GM19025 (cell line): ENCODE results near the gene RAB6B.

ENCODE experiments used
- ATAC-seq: cut with Tn5 transposase; IDR thresholded peaks from one replicate; pipeline ENCODE4 v1.9.1; 2021; ENCODE audit warnings: mild to moderate bottlenecking, low read depth, moderate library complexity; ENCODE audit not compliant: unreplicated experiment

The RAB6B gene

GRCh38 chr3:133931084-133931483 is 35.4 kb upstream of the RAB6B start:
- no peak for ATAC-seq

GRCh38 chr3:133930341-133930933 is 34.8 kb upstream of the RAB6B start:
- no peak for ATAC-seq

GRCh38 chr3:133928903-133929607 is 33.4 kb upstream of the RAB6B start:
- no peak for ATAC-seq

GRCh38 chr3:133928136-133928893 is 32.6 kb upstream of the RAB6B start:
- ATAC-seq, result no peak

GRCh38 chr3:133927540-133928066 is 31.9 kb upstream of the RAB6B start:
- ATAC-seq, result peak; percentile 71

- no peak for ATAC-seq
These were observed 31.3 kb upstream of the RAB6B start for GRCh38 chr3:133926736-133927539.

GRCh38 chr3:133925960-133926735 is 30.5 kb upstream of the RAB6B start:
- ATAC-seq, result no peak

- no peak for ATAC-seq
These were observed 28.4 kb upstream of the RAB6B start for GRCh38 chr3:133924041-133924440.

- no peak for ATAC-seq
These were observed 25.9 kb upstream of the RAB6B start for GRCh38 chr3:133921592-133921991.

- ATAC-seq, result no peak
These were observed 21.5 kb upstream of the RAB6B start for GRCh38 chr3:133917144-133917543.

GRCh38 chr3:133915685-133916658 is 20.3 kb upstream of the RAB6B start:
- ATAC-seq, result no peak

- ATAC-seq, result no peak
These were observed 19.3 kb upstream of the RAB6B start for GRCh38 chr3:133914839-133915600.

- ATAC-seq, result no peak
These were observed 14.7 kb upstream of the RAB6B start for GRCh38 chr3:133910422-133910821.

- no peak for ATAC-seq
These were observed 9.7 kb upstream of the RAB6B start for GRCh38 chr3:133905376-133905775.

GRCh38 chr3:133901847-133902246 is 6.2 kb upstream of the RAB6B start:
- no peak for ATAC-seq

GRCh38 chr3:133901083-133901482 is 5.4 kb upstream of the RAB6B start:
- ATAC-seq, result no peak

GRCh38 chr3:133899311-133899710 is 3.6 kb upstream of the RAB6B start:
- no peak for ATAC-seq

- ATAC-seq, result no peak
These were observed 1.9 kb upstream of the RAB6B start for GRCh38 chr3:133897547-133897946.
